HG03575 (cell line): ENCODE results near the gene CDH23.

Source experiments
- ATAC-seq: cut with Tn5 transposase; IDR thresholded peaks from one replicate; pipeline ENCODE4 v1.9.1; 2021; ENCODE audit not compliant: unreplicated experiment, insufficient number of reproducible peaks, low FRiP score; ENCODE audit errors: extremely low read depth

Gene CDH23

GRCh38 chr10:71665456-71665855 lies 268.7 kb downstream of the CDH23 start:
- no peak for ATAC-seq

GRCh38 chr10:71666639-71667386 lies 270.1 kb downstream of the CDH23 start:
- no peak for ATAC-seq

GRCh38 chr10:71667387-71667752 lies 270.6 kb downstream of the CDH23 start:
- ATAC-seq: no peak

- ATAC-seq: no peak
These were observed 275.6 kb downstream of the CDH23 start for GRCh38 chr10:71671994-71672946.

- ATAC-seq: no peak
These were observed 278.7 kb downstream of the CDH23 start for GRCh38 chr10:71675295-71675970.

GRCh38 chr10:71677261-71677660 lies 280.5 kb downstream of the CDH23 start:
- no peak for ATAC-seq

- no peak for ATAC-seq
These were observed 281.5 kb downstream of the CDH23 start for GRCh38 chr10:71678057-71678805.

- ATAC-seq: no peak
These were observed 282.7 kb downstream of the CDH23 start for GRCh38 chr10:71679425-71679824.

- ATAC-seq: no peak
These were observed 285.3 kb downstream of the CDH23 start for GRCh38 chr10:71681977-71682376.

- no peak for ATAC-seq
These were observed 286.6 kb downstream of the CDH23 start for GRCh38 chr10:71683301-71683700.

GRCh38 chr10:71684356-71685173 lies 287.8 kb downstream of the CDH23 start:
- no peak for ATAC-seq

GRCh38 chr10:71685554-71686232 lies 289.0 kb downstream of the CDH23 start:
- ATAC-seq: no peak

GRCh38 chr10:71687077-71687476 lies 290.4 kb downstream of the CDH23 start:
- no peak for ATAC-seq

- no peak for ATAC-seq
These were observed 290.8 kb downstream of the CDH23 start for GRCh38 chr10:71687480-71687879.

- ATAC-seq: no peak
These were observed 291.5 kb downstream of the CDH23 start for GRCh38 chr10:71688256-71688655.

GRCh38 chr10:71690094-71690720 lies 293.5 kb downstream of the CDH23 start:
- no peak for ATAC-seq

GRCh38 chr10:71691405-71691804 lies 294.7 kb downstream of the CDH23 start:
- no peak for ATAC-seq
